ENCODE data around the gene FBXW12.
"Not testable (repeated sequence)": the region's sequence is repeated elsewhere in the genome, so short reads cannot be mapped to it uniquely, and the experiment has no call there.

Gene FBXW12, protein sequence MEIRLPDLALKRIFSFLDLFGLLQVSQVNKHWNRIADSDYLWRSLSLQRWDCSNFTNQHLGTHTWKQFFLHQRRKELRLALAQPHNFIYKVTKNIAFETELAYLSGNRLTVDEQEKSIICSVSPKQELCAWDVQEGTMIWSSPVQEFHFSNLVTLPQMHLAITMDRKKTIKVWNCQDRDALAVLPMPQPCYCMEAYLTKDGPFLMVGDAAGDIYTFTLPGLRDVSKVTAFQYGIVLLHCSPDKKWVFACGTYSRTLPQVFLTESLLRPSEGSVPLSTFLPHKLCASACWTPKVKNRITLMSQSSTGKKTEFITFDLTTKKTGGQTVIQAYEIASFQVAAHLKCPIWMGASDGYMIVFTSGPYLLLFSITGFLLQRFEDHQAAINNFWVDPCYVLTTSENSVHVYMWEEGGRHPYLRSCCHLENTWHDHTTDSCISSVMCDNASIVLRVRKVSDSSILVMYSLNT

DNA sequence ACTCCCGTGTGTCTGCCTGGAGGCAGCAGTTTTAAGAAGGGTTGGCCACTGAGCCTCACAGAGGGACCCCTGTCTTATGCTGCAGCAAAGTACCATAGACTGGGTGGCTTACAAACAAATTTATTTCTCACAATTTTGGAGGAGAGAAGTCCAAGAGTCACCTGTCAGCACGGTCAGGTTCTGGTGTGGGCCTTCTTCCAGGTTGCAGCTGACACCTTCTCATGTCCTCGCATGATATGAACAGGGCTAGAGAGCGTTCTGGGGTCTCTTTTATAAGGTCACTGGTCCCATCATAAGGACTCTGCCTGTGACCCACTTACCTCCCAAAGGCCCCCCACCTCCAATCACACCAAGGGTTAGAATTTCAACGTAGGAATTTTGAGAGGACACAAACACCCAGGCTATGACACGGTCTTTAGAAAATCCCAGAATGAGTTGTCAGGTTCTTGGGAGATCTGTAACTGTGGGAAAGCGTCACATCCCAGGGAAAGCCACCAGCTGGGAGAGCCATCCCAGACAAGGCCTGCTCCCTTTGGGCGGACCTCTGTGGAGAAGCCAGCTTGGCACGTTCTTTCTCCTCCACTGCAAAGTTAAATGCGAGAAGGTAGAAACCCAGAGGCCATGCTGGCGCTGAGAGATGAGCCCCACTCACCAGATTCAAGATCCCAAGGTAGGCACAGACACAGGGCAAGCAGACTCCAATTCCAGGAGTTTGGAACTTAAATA is at the start of gene FBXW12:
Gene FBXW12, plus strand, starts transcription at position 569 of the 726 bp plus-strand sequence. CDS start 549 bp downstream, outside the sequence.
- DNase-seq = no peak

DNA sequence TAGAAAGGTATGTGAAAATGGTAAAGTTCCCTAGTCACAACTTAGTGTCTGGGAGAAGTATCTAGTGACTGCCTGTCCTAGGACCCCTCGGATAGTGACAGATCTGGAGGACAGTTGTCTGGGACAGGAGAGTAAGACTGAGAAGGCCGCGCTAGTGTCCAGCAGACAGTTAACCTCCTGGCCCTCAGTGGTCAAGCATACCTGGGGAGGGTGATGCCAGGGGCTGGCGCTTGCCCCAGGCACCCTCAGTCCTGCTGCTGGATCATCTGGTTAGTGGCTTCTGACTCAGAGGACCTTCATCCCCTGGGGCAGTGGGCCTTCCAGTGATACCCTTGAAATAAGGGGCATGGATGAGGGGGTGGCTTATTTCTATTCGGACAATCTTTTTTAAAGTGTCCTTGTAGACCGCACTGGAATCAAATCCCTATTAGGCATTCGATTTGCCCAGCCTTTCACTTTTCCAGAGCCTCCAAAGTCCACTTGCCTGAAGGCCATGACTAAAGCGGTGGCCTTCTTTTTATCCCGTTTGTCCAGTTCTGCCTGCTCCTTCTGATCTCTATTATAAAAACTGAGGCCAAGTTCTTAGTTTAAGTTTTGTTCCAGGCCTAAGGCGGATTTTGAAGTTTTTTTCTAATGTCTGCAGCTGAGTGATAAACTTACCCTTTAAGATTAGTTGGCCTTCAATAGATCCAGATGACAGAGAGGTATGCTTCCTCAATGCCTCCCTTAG is 40.1 kb upstream of the FBXW12 start:
- not testable (repeated sequence) for DNase-seq

DNA sequence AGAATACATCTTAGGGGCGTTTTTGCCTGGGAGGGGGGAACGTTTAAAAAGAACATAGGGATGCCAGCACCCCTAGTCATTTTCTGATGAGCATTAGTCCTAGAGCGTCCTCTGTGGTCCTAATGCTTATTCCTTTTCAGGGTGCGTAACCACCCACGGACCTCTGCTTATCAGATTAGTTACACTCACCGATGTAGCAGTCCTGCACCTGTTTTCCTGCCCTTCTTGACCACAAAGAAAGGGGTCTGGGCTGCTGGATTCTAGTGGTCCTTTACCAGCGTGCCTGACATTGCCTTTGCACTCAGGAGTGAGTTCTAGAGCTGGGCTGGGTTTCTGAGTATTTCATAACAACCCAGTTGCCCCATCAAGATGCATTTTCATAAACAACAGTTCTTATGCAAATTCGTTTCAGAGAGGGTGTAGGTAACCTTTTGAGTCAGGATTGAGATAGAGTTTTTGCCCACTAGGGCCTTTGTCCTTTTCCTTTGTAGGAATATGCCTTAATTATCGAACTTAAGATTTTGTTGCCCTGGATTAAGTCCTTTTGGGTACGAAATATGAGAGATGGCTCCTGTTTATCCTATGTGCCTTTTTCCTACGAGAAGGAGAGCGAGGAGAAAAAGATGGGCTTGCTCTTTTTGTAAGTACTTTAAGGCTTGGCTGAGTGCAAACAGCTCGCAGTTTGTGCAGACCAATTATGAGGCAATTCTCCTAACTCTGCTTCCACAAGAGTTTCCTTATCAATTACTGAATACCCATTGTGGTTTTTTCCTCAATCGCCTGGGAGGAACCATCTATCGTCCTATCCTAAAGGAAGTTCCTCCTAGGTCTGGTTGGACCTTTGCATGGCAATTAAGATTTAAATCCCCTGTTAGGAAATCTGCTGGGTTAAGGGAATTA is 38.4 kb upstream of the FBXW12 start, which contains the start of gene SPINK8:
Gene SPINK8, minus strand, starts transcription at position 316 of the 900 bp plus-strand sequence. CDS start 5,320 bp downstream, outside the sequence.
- not testable (repeated sequence) for DNase-seq

DNA sequence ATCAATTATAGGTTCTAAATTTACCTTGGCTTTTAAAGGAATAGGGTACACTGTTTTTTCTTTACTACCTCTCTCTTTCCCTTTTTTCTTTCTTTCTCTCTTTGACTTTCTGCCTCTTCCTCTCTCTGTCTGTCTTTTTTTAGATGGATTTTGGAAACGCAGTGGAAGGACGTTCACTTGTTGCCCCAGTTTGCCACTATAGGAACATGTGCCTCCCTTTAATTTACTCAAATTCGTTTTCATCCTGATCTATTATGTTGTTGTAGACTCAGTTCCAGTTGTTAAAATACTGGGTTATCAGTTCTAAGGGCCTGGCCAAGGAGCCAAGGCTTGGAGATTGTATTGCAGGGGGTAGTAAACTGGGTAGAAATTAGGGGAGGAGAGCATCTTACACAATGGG is 37.4 kb upstream of the FBXW12 start:
- DNase-seq = no peak

DNA sequence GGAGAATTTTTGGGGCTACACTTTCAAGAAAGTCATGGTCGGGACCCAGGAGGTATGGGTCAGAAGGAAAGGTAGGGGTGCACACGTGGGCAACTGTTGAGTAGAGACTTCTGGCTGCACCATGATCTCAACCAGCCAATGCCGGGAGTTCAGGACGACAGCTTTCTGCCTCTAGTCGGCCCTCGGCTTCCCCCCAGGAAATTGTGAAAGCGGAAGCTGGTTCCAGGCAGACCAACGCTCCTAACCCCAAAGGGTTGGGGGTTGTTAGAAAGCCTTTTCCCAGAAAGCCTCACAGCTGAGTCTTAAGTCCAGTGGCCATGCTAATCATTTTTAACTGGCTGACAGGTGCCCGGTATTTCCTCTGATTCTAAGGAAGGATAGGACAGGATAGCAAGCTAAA is 36.7 kb upstream of the FBXW12 start:
- DNase-seq = not testable (repeated sequence)

DNA sequence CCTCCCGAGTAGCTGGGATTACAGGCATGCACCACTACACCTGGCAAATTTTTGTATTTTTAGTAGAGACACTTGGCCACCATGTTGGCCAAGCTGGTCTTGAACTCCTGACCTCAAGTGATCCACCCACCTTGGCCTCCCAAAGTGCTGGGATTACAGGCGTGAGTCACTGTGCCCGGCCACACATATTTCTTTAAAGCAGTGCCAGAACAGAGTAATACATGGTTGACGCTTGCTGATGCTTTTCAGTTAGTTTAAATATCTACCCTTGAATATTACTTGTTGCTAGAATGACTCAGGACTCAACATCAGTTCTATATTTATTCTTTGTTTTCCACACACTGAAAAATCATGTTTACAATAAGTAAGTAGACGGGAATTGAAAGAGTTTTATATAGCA is 34.5 kb upstream of the FBXW12 start:
- DNase-seq = not testable (repeated sequence)

DNA sequence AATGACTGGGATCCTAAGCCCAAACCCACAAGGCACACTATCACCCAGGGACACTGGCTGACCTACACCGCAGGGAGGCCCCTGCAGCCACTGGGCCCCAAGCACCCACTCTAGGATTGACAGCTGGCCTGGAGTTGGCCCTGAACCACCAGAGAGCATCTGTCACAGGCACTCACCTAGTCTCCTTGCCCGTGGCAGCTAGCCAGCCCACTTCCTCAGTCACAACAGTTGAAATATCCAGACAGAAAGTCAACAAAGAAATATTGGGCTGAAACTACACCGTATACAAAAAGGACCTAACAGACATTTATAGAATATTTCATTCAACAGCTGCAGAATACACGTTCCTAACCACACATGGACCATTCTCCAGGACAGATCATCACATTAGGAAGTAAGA is 33.4 kb upstream of the FBXW12 start:
- no peak for DNase-seq

DNA sequence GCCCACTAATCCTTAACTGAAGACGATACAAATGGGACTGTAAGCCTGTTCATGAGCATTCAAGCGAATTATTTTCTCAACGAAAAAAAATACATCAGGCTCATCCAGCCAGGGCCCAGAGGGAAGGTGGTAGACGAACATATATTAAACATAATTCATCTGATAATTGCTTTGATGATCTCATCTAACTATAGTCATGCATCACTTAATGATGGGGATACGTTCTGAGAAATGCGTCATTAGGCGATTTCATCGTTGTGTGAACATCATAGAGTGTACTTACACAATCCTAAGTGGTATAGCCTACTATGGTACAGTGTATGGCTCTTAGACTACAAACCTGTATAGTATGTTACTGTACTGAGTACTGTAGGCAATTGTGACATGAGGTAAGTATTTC is 28.6 kb upstream of the FBXW12 start:
- DNase-seq = no peak

DNA sequence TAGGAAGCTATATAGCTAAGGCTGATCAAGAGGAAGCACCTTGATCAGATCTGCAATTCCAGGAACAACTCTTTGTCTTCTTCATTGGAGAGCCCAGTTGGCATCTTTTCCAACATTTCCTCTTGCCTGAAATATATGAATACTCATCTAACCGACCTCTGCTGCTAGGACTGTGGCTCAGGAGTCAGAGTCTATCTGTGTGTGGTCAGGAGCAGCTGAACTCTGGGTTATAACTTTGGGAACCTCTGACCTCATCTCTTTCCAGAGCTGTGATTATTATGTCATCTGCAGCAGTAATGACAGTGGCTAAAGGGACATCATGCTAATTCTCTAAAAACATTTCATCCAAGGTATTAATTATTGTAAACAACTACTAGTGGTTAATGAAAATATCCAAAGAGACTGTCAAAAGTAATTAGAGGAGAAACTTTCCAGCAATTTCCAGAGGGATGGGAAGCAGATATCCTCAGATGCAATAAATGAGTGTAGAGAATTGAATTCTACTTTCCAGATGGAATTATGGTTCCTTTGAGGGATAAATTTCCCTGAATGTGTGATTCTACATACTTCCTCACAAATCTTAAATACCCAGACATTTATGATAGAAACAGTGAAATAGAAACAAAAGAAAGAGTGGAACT is 27.0 kb upstream of the FBXW12 start:
- DNase-seq = no peak

DNA sequence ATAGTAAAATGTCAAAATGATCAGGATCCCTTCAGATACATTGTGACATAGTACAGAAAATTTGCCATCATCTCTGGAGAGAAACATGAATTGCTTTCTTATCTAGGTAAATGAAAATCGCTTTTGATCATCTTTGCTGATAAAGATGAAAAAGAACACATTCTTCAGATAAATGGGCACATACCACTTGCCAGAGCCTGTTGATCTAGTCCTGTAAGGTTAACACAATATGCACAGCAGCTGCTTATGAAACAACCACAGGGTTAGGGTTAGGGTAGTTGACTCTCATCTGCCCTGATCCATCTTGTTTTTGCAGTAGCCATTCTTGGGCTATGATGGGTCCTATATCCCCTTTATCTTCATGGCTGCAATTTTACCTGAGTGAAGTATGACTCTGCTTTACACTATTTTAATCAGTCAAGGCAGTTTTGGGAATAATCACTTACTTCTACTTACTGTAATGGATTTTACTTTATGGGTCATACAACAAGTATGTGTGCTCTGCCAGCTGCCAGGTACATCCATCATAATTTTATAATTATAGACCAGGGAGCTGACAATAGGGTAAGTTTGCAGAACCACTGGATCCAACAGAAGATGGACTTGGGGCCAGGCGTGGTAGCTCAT is 26.0 kb upstream of the FBXW12 start:
- no peak for DNase-seq

DNA sequence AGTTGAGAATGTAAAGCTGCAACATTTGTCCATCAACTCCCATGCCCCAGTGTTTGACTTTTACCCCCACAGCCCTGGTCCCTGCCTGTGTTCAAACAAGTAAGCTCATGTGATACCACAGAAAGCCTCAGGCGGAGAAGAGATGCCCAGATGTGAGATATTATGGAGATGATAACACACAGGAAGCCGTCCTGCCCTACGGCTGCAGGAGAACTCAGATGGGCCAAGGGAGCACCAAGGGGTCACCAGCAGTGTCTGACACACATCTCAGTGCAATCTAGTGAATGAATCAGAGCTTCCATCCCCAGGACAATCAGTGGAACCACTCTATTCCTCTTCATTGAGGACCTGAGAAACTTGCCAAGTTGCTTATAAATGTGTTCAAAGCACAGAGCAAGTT is 24.5 kb upstream of the FBXW12 start:
- DNase-seq = no peak

DNA sequence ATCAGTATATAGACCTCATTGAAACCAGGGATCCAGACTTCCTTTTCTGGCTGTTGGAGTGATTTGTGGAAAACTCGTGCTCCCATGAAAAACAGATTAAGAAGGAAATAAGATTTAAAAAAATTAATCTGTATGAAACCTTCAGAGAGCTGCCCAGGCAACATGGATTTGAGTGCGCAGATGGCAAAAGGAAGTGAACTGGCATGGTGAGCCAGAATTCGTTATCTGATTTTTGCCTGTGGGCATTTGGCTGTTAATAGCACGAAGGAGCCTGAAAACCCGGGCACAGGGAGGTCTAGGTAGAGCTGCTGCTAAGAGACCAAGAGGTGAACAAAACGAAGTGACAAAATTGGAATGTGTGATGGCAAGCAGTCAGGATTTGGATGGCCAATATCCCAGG is 19.5 kb upstream of the FBXW12 start:
- no peak for DNase-seq

DNA sequence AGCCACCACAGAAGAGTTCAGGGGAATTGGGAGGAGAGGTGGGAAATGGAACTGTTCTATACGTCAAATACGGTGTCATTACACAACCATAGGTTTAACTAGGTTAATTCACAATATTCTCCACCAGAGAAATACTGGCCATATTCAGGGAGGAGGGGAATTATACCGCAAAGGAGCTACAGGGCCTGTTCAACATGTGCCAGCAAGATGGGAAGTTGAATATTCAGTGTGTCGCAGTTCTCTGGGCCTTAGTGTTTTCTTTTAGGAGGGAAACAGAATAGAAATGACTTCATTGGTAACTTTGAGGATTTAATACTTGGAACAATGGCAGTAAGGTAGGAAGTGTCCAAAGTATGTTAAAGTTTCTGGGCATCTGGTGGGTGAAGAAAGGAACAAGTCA is 18.0 kb upstream of the FBXW12 start:
- no peak for DNase-seq

DNA sequence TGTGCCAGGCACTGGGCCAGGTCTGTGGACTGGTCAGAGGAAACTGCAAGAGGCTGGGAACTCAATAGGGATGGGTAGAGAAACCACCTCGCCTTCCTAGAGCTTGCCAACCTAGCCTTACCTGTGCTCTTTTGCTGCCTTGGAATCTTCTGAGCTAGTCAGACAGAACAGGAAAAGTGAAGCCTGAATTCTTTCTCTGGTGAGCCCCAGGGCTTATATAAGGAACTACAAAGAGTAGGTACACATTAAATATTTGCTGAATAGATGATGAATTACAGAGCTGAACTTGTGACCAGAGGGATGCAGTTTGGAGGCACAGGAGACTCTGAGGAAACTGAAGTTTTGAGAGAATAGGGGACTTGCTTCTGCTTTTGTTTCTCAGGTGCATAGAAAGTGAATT is 15.6 kb upstream of the FBXW12 start:
- no peak for DNase-seq

DNA sequence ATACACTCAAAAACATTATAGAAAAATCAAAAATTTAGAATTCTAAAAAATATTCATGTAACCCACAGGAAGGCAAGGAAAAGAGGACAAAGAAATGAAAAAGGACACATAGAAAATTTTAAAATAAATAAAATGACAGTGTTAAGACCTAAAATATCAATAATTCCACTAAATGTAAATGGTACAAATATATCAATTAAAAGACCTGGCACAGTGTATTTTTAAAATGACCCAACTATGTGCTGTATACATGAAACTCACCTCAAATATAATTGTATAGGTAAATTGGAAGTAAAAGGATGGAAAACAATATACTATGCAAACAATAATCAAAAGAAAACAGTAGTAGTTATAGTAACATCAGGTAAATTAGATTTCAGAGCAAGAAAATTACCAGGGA is 10.1 kb upstream of the FBXW12 start:
- no peak for DNase-seq

DNA sequence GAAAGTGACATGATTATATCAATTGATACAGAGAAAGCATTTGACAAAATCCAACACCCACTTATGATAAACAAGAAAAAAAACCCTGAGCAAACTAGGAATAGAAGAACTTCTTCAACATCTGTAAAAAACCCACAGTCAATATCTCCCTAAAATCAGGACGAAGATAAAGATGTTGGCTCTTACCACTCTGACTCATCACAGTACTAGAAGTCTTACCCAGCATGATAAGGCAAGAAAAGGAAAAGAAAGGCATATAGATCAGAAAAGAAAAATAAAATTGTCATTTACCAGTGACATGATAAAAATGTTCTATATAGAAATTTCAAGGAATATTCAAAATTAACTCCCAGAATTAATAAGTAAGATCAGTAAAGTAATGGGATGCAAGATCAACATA is 7.2 kb upstream of the FBXW12 start:
- DNase-seq = no peak

DNA sequence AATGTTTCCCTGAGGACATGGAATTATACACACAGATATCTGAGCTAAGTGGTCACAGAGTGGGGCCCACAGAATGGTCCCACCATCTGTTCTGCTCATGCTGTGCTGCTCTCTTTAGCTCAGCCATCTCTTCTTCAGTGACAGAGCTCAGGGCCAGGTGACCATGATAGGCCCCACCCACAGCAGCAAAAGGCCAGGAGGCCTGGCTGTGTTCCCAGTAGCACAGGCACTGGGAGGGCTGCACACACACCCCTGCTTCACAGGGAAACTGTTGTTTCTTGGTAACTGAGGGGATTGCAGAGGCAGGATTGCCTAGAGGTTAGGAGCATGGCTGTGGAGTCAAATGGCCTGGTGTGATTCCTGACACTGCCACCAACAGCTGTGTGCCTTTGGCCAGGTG is 4.8 kb upstream of the FBXW12 start:
- DNase-seq = no peak

DNA sequence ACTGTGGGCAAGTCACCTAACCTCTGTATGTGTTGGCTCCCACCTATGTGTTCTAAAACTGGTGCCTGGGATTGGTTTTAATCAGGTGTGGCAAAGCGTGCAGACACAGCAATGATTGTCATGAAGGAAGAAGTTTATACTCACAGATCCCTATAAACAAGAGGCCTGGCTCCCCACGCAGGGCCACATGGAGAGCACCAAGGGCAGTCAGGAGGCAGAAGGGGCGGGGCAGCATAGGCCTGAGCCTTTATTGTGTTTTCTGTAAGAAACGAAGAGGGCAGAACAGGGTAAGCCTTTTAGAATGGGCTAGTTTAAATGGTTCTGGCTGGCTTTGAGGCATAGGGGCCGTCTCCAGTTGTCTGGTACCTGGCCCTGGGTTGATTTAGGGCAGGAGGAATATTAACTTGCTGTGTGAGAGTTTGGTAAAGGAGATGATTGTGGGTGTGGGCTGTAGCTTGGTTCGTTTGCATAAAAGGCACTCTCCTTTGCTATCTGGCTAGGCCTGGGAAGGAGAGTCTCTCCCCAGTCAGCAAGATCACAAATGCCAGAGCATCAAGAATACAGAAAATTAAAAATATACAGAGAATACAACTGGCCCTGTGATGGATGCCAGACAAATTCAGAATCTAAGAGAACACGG is 2.2 kb upstream of the FBXW12 start:
- DNase-seq = no peak

DNA sequence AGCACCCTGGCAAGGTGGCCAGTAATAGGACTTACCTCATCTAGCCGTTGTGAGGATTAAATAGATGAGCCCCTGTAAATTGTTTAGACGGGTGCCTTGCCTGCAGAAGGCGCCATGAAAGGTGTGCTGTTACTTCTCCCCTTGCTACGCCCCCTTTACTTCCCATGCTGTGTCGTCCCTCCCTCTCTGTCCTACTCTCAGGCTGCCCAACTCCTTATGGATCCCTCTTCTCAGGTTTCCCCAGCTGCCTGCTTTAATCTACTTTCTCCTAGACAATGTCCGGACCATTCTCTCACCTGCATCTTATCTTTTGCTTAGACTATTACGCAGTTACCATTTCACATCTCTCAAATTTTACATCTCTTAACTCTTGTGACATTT is 1.7 kb upstream of the FBXW12 start:
- DNase-seq = no peak

DNA sequence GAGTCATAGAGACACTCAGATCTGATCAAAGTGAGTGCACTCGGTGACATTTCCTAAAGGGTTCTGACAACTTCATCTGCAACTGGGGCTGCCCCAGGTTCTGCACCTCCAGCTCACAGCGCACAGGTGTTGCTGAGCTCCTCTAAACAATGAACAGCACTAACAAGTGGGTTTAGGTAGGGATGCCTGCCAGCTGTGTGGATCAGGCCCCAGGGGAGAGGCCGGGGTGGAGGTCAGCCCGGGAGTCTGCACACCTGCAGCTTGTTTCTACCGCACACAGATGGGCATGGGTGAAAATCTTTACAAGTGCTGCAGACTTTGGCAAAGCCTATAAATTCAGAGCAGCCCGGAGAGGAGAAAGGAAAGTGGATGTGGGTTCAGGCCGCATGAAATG is 355 bp downstream of the FBXW12 start:
- no peak for DNase-seq

All from activated CD4-positive, alpha-beta T cell treated with anti-CD3 and anti-CD28 coated beads, Interleukin-2, amount 50 U/mL, for 1 hour (primary cell).